Adrenal gland (tissue), 12 donors: ENCODE data around the gene TMEM145. TPM values are rescaled to one million over a fixed set of nuclear protein-coding genes. Genes with fewer than 3 reads are reported as not detected.

Source experiments
- DNase-seq, 7 donors: peaks; one replicate each; pipeline ENCODE4 v3.0.0-alpha.2; 2019 to 2020
- H3K27ac ChIP-seq, 5 donors: fragments of 200-600 bp; sonication (generic) in 4 of 5; 1 replicate in 3 of 5; 2 replicates in 2 of 5; pipeline versions ENCODE4 v1.5.1 to v1.8.0; 2016 to 2020; ENCODE audit warnings: mild to moderate bottlenecking in 1 of 5
- H3K27me3 ChIP-seq: fragments of 200-600 bp; 2 replicates; pipeline ENCODE4 v1.8.0; 2021
- H3K36me3 ChIP-seq, 2 donors: fragments of 200-600 bp; replicated peaks in 1 of 2; 1 replicate in 1 of 2; 2 replicates in 1 of 2; pipeline versions ENCODE4 v1.5.1 to v1.8.0; 2018 to 2022
- H3K4me1 ChIP-seq, 2 donors: fragments of 200-600 bp; replicated peaks in 1 of 2; 1 replicate in 1 of 2; 2 replicates in 1 of 2; pipeline versions ENCODE4 v1.5.1 to v1.8.0; 2018 to 2021
- H3K4me3 ChIP-seq, 4 donors: fragments of 200-600 bp; sonication (generic) in 3 of 4; one replicate each; pipeline ENCODE4 v1.5.1; 2016 to 2018
- H3K9me3 ChIP-seq, 3 donors: fragments of 200-600 bp; sonication (generic) in 1 of 3; replicated peaks in 1 of 3; 1 replicate in 2 of 3; 2 replicates in 1 of 3; pipeline versions ENCODE4 v1.5.1 to v1.8.0; 2016 to 2021
- CTCF ChIP-seq, 6 experiments: fragments of 450-650 bp in 4 of 6; fragments of 200-600 bp in 2 of 6; sonication (generic) in 1 of 6; IDR thresholded peaks; 1 replicate in 5 of 6; 2 replicates in 1 of 6; pipeline versions ENCODE4 v1.5.1 to v1.8.0; 2016 to 2021; ENCODE audit warnings: antibody characterized with exemption in 6 of 6, mild to moderate bottlenecking in 2 of 6, moderate library complexity in 1 of 6
- POLR2A ChIP-seq, 2 donors: fragments of 450-650 bp; IDR thresholded peaks; one replicate each; pipeline ENCODE4 v1.6.1; 2017; ENCODE audit warnings: antibody characterized with exemption in 2 of 2, mild to moderate bottlenecking in 2 of 2, moderate library complexity in 1 of 2
- WGBS, 4 donors: extraction: QIAGEN DNeasy Blood & Tissue Kit in 2 of 4; methylation state at CpG; one replicate each; pipeline versions ENCODE4 v1.1.5 to v1.1.7; 2013 to 2017; 5-methylcytosine and 5-hydroxymethylcytosine counted together
- intact Hi-C, 2 donors: fragments of 100-400 bp; cut with DNase I; formaldehyde crosslinking; loops; one replicate each; pipeline versions ENCODE4 v1.14.1 to v1.15.0; 2022 to 2023
- polyA plus RNA-seq, 3 donors: library from polyadenylated mRNA; stranded (reverse); fragments of 200-250 nt in 2 of 3; fragments of 350-450 nt in 1 of 3; fragmentation: Illumina TruSeq in 1 of 3; extraction: RNeasy Lipid Tissue Mini Kit (QIAGEN cat#74804) in 1 of 3; gene quantifications; one replicate each; pipeline ENCODE4 v1.2.3, GENCODE V29; 2013 to 2014
- total RNA-seq, 9 donors: library from RNA; depleted of rRNA in 4 of 9; stranded (reverse); fragments of >200 nt in 4 of 9; fragments of 120-200 nt in 1 of 9; fragmentation: NEBNext Ultra II Directional in 1 of 9; extraction: Animal tissue kit (Norgen Biotek cat#: 25700) in 1 of 9; gene quantifications; one replicate each; pipeline versions ENCODE4 v1.1.0 to v1.2.4, GENCODE V29; 2013 to 2023
- donor health status: healthy with polysubstance abuse.
- donor health status: Bipolar disorder and iron deficiency.
- donor health status: DM: yes; HTN: yes; CAD: no.
- donor health status: DM: no; HTN: no; CAD: no.
- donor health status: DM: no; HTN: no; CAD: no.
- donor health status: DM: yes; HTN: yes; CAD: no.

Gene TMEM145
- total and polyA plus RNA-seq, 12 donors = 0.94 to 31.7 (median 4.5) TPM; not detected in 3

GRCh38 chr19:42349378-42350107 is 36.4 kb downstream of the TMEM145 start:
- H3K9me3 ChIP-seq = no peaks in the 10 kb centered on the region
- H3K4me3 ChIP-seq = no peak overlapping the region
- no peak overlapping the region for H3K27ac ChIP-seq
- WGBS, 4 donors = 91 to 96% (median 94%) methylated on average over 9 to 14 of the region's 14 CpGs
- no peaks in the 10 kb centered on the region for H3K27me3 ChIP-seq
- DNase-seq = no peak
- TF ChIP-seq CTCF (IDR thresholded peaks at IDR 0.05) = no peak
- no peak for TF ChIP-seq POLR2A (IDR thresholded peaks at IDR 0.05)
- peaks cover 0 to 19% of the 10 kb centered on the region in 2 donors for H3K36me3 ChIP-seq
- intact Hi-C loops = no loop called here
- no peaks in the 10 kb centered on the region for H3K4me1 ChIP-seq

GRCh38 chr19:42350417-42350816 is 37.3 kb downstream of the TMEM145 start:
- TF ChIP-seq POLR2A (IDR thresholded peaks at IDR 0.05) (no peak), CTCF (IDR thresholded peaks at IDR 0.05) (no peak)
- intact Hi-C loops = no loop called here

GRCh38 chr19:42351079-42351735 is 38.1 kb downstream of the TMEM145 start:
- DNase-seq = no peak
- H3K9me3 ChIP-seq = no peaks in the 10 kb centered on the region
- no peaks in the 10 kb centered on the region for H3K4me1 ChIP-seq
- H3K4me3 ChIP-seq = no peak overlapping the region
- H3K36me3 ChIP-seq = peaks cover 0 to 26% of the 10 kb centered on the region in 2 donors
- H3K27ac ChIP-seq = no peak overlapping the region
- TF ChIP-seq POLR2A (IDR thresholded peaks at IDR 0.05) (no peak), CTCF (IDR thresholded peaks at IDR 0.05) (no peak)
- intact Hi-C loops = no loop called here
- 89 to 100% (median 94%) methylated on average over 7 to 21 of the region's 21 CpGs for WGBS, 4 donors
- H3K27me3 ChIP-seq = no peaks in the 10 kb centered on the region

More at GRCh38 chr19:42350417-42350816, 37.3 kb downstream of the TMEM145 start:
- H3K27me3 ChIP-seq = no peaks in the 10 kb centered on the region
- 83 to 100% (median 95%) methylated on average over 2 to 3 of the region's 3 CpGs for WGBS, 4 donors
- H3K36me3 ChIP-seq = peaks cover 0 to 18% of the 10 kb centered on the region in 2 donors
- no peak overlapping the region for H3K4me3 ChIP-seq
- H3K27ac ChIP-seq = no peak overlapping the region
- no peak for DNase-seq
- no peaks in the 10 kb centered on the region for H3K4me1 ChIP-seq
- no peaks in the 10 kb centered on the region for H3K9me3 ChIP-seq

GRCh38 chr19:42352301-42353259 is 39.5 kb downstream of the TMEM145 start:
- H3K4me3 ChIP-seq = no peak overlapping the region
- WGBS, 4 donors = 93 to 96% (median 94%) methylated on average over 12 to 31 of the region's 31 CpGs
- TF ChIP-seq POLR2A (IDR thresholded peaks at IDR 0.05) = no peak
- TF ChIP-seq CTCF (IDR thresholded peaks at IDR 0.05) = no peak
- H3K27me3 ChIP-seq = no peaks in the 10 kb centered on the region
- H3K36me3 ChIP-seq = peaks cover 0 to 40% of the 10 kb centered on the region in 2 donors
- H3K27ac ChIP-seq = no peak overlapping the region
- no peaks in the 10 kb centered on the region for H3K9me3 ChIP-seq
- H3K4me1 ChIP-seq = no peaks in the 10 kb centered on the region
- intact Hi-C loops = no loop called here
- DNase-seq = no peak
